ENCODE data around the gene GSTCD.
"Not testable (repeated sequence)": the region's sequence is repeated elsewhere in the genome, so short reads cannot be mapped to it uniquely, and the experiment has no call there.

Gene GSTCD

GRCh38 chr4:105719204-105719603, 10.6 kb downstream of the GSTCD start:
- DNase-seq, result no peak

- DNase-seq, result no peak
Observed at GRCh38 chr4:105725623-105726022, 17.0 kb downstream of the GSTCD start.

- DNase-seq, result not testable (repeated sequence)
Observed at GRCh38 chr4:105729895-105730294, 21.3 kb downstream of the GSTCD start.

GRCh38 chr4:105735217-105735616, 26.6 kb downstream of the GSTCD start:
- DNase-seq, result not testable (repeated sequence)

GRCh38 chr4:105741548-105741947, 33.0 kb downstream of the GSTCD start:
- no peak for DNase-seq

- DNase-seq, result no peak
Observed at GRCh38 chr4:105748222-105748621, 39.6 kb downstream of the GSTCD start.

GRCh38 chr4:105751718-105752299, 43.2 kb downstream of the GSTCD start:
- DNase-seq, result no peak

- no peak for DNase-seq
Observed at GRCh38 chr4:105753361-105753760, 44.8 kb downstream of the GSTCD start.

- DNase-seq, result no peak
Observed at GRCh38 chr4:105755375-105755774, 46.8 kb downstream of the GSTCD start.

- DNase-seq, result no peak
Observed at GRCh38 chr4:105758958-105759357, 50.4 kb downstream of the GSTCD start.

GRCh38 chr4:105765690-105766407, 57.3 kb downstream of the GSTCD start:
- no peak for DNase-seq

- DNase-seq, result no peak
Observed at GRCh38 chr4:105767579-105767978, 59.0 kb downstream of the GSTCD start.

- not testable (repeated sequence) for DNase-seq
Observed at GRCh38 chr4:105770524-105770923, 61.9 kb downstream of the GSTCD start.

- DNase-seq, result not testable (repeated sequence)
Observed at GRCh38 chr4:105772065-105772464, 63.5 kb downstream of the GSTCD start.

GRCh38 chr4:105775760-105776415, 67.3 kb downstream of the GSTCD start:
- DNase-seq, result not testable (repeated sequence)

GRCh38 chr4:105780176-105780575, 71.6 kb downstream of the GSTCD start:
- no peak for DNase-seq

- DNase-seq, result no peak
Observed at GRCh38 chr4:105784761-105785160, 76.2 kb downstream of the GSTCD start.

- DNase-seq, result no peak
Observed at GRCh38 chr4:105785792-105786191, 77.2 kb downstream of the GSTCD start.

GRCh38 chr4:105786748-105787147, 78.2 kb downstream of the GSTCD start:
- no peak for DNase-seq

GRCh38 chr4:105797225-105797624, 88.6 kb downstream of the GSTCD start:
- DNase-seq, result no peak

GRCh38 chr4:105805501-105806120, 97.0 kb downstream of the GSTCD start:
- DNase-seq, result no peak

- DNase-seq, result no peak
Observed at GRCh38 chr4:105807496-105807895, 98.9 kb downstream of the GSTCD start.

GRCh38 chr4:105808030-105808749, 99.6 kb downstream of the GSTCD start:
- DNase-seq, result no peak
